GM23248 (cell line): Measurements from ENCODE around the gene SPOPL. TPM values are rescaled to one million over a fixed set of nuclear protein-coding genes. Genes with fewer than 3 reads are reported as not detected.

ENCODE experiments used
- DNase-seq: peaks from one replicate; pipeline ENCODE4 v3.0.0-alpha.2; 2015
- H2AFZ ChIP-seq: fragments of 200-600 bp; sonication (generic); 2 replicates; pipeline ENCODE4 v1.6.1; 2016; ENCODE audit warnings: antibody characterized with exemption
- H3F3A ChIP-seq: fragments of 200-600 bp; sonication (generic); 2 replicates; pipeline ENCODE4 v1.6.1; 2016; ENCODE audit warnings: mild to moderate bottlenecking, antibody characterized with exemption, mixed run types; ENCODE audit not compliant: insufficient read depth
- H3K27ac ChIP-seq: fragments of 200-600 bp; sonication (generic); 2 replicates; pipeline ENCODE4 v1.5.1; 2016; ENCODE audit warnings: mild to moderate bottlenecking
- H3K27me3 ChIP-seq: fragments of 200-600 bp; sonication (generic); replicated peaks from 2 replicates; pipeline ENCODE4 v1.6.1; 2016; ENCODE audit warnings: mild to moderate bottlenecking; ENCODE audit not compliant: insufficient read depth
- H3K36me3 ChIP-seq: fragments of 200-600 bp; sonication (generic); 2 replicates; pipeline ENCODE4 v1.6.1; 2016; ENCODE audit warnings: low read depth, mild to moderate bottlenecking
- H3K4me1 ChIP-seq: fragments of 200-600 bp; sonication (generic); 2 replicates; pipeline ENCODE4 v1.6.1; 2016; ENCODE audit warnings: mild to moderate bottlenecking; ENCODE audit not compliant: insufficient read depth
- H3K4me2 ChIP-seq: fragments of 200-600 bp; sonication (generic); one replicate; pipeline ENCODE4 v1.6.1; 2016; ENCODE audit warnings: mild to moderate bottlenecking; ENCODE audit not compliant: unreplicated experiment
- H3K4me3 ChIP-seq: fragments of 200-600 bp; sonication (generic); 2 replicates; pipeline ENCODE4 v1.5.1; 2016; ENCODE audit warnings: mild to moderate bottlenecking
- H3K79me2 ChIP-seq: fragments of 200-600 bp; sonication (generic); 2 replicates; pipeline ENCODE4 v1.6.1; 2016; ENCODE audit warnings: mild to moderate bottlenecking; ENCODE audit not compliant: insufficient read depth
- H3K9ac ChIP-seq: fragments of 200-600 bp; sonication (generic); 2 replicates; pipeline ENCODE4 v1.6.1; 2016; ENCODE audit warnings: mild to moderate bottlenecking
- H3K9me2 ChIP-seq: fragments of 200-600 bp; sonication (generic); 2 replicates; pipeline ENCODE4 v1.6.1; 2016; ENCODE audit warnings: mixed run types, mild to moderate bottlenecking, moderate library complexity; ENCODE audit not compliant: insufficient read depth
- H3K9me3 ChIP-seq: fragments of 200-600 bp; sonication (generic); one replicate; pipeline ENCODE4 v1.6.1; 2017; ENCODE audit warnings: low read depth
- H4K20me1 ChIP-seq: fragments of 200-600 bp; sonication (generic); 2 replicates; pipeline ENCODE4 v1.6.0; 2016; ENCODE audit not compliant: insufficient read depth
- EZH2 ChIP-seq: fragments of 200-600 bp; sonication (generic); IDR thresholded peaks from 2 replicates; pipeline ENCODE4 v1.6.1; 2018; ENCODE audit warnings: antibody characterized with exemption, mild to moderate bottlenecking; ENCODE audit not compliant: insufficient read depth, poor library complexity, severe bottlenecking
- EZH2phosphoT487 ChIP-seq: fragments of 200-600 bp; sonication (generic); IDR thresholded peaks from 2 replicates; pipeline ENCODE4 v1.6.1; 2018; ENCODE audit warnings: antibody characterized with exemption, moderate library complexity, mild to moderate bottlenecking, low read depth; ENCODE audit not compliant: insufficient read depth
- WGBS, 2 experiments: methylation state at CpG; one replicate each; pipeline ENCODE4 v1.1.6; 2015 to 2017; ENCODE audit warnings: low lambda C conversion rate in 2 of 2, low coverage in 1 of 2; ENCODE audit errors: missing lambda C conversion rate in 2 of 2; 5-methylcytosine and 5-hydroxymethylcytosine counted together
- in situ Hi-C: fragments of 300-500 bp; cut with MboI; formaldehyde crosslinking; loops from 2 replicates; pipeline ENCODE4 v1.15.0; 2020
- polyA plus RNA-seq: library from polyadenylated mRNA; unstranded; fragments of >200 nt; fragmentation: Nextera tagmentation; extraction: Ambion mirVana; gene quantifications from 2 replicates; pipeline ENCODE4 v1.2.1, GENCODE V29; 2016
- total RNA-seq: library from RNA; depleted of rRNA; stranded (reverse); fragments of >200 nt; shearing (Covaris generic); gene quantifications from 2 replicates; pipeline ENCODE4 v1.2.3, GENCODE V29; 2014

Gene SPOPL
- total and polyA plus RNA-seq, 2 experiments from 2014 or later, result 3.6 to 12.0 TPM

DNA sequence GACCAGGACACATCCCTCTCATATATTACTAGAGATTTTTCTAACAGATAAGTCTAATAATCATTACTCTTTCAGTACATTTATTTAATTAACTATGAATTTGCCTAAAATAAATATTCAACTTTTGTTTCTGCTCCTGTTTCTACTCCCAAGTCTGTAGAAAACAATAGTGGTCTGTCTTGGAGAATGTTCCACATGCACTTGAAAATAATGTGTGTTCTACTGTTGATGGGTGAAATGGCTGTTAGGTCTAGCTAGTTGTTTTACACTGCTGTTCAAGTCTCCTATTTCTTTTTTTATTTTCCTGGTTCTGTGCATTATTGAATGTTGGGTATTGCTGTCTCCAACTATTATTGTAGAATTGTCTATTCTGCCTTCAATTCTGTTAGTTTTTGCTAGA lies 47.2 kb downstream of the SPOPL start:
- DNase-seq, result no peak
- no peaks in the 10 kb centered on the region for H3K9me2 ChIP-seq
- no peaks in the 10 kb centered on the region for H3K4me1 ChIP-seq
- H3K4me2 ChIP-seq, result no peak overlapping the region
- no peaks in the 10 kb centered on the region for H3K27me3 ChIP-seq
- 0 out of 2 replicates have a peak, but pooled peaks cover 3% of the 10 kb centered on the region for H4K20me1 ChIP-seq
- H2AFZ ChIP-seq, result no peak overlapping the region
- H3K36me3 ChIP-seq, result peaks cover 7% of the 10 kb centered on the region; the same call in 1 of the 2 replicates
- no peak overlapping the region for H3K4me3 ChIP-seq
- in situ Hi-C loops, result no loop called here
- peaks cover 3% of the 10 kb centered on the region for H3K9me3 ChIP-seq
- no peak for TF ChIP-seq EZH2phosphoT487
- no peak for TF ChIP-seq EZH2
- peaks cover 52% of the 10 kb centered on the region for H3K79me2 ChIP-seq
- no peaks in the 10 kb centered on the region for H3F3A ChIP-seq
- H3K27ac ChIP-seq, result no peak overlapping the region
- no peak overlapping the region for H3K9ac ChIP-seq

DNA sequence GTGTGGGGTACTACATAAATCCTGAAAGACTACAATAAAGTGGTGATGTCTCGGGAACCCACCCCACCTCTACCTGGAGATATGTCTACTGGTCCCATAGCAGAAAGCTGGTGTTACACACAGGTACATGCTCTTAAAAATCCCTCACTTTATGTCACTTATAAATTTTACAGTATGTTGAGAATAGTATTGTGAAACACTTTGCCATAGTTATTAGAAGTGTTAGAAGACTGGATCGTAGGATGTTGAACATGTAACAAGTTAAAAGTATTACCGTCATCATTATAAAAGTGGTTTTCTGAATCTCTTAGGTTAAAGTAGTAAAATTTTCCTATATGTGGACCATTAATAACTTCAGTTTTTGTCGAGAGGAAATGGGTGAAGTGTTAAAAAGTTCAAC lies 48.6 kb downstream of the SPOPL start:
- Histone ChIP-seq H3K4me1 (no peaks in the 10 kb centered on the region), H3K4me3 (no peak overlapping the region), H3K79me2 (peaks cover 45% of the 10 kb centered on the region), H3K36me3 (peaks cover 8% of the 10 kb centered on the region; the same call in 1 of the 2 replicates), H3K27ac (no peak overlapping the region), H4K20me1 (0 out of 2 replicates have a peak, but pooled peaks cover 3% of the 10 kb centered on the region), H2AFZ (no peak overlapping the region), H3K4me2 (no peak overlapping the region), H3K9ac (no peak overlapping the region), H3K9me2 (no peaks in the 10 kb centered on the region), H3F3A (no peaks in the 10 kb centered on the region), H3K27me3 (no peaks in the 10 kb centered on the region), H3K9me3 (peaks cover 3% of the 10 kb centered on the region)
- in situ Hi-C loops, result no loop called here
- no peak for TF ChIP-seq EZH2
- TF ChIP-seq EZH2phosphoT487, result no peak
- DNase-seq, result no peak
- 86 to 87% methylated on average over 4 of the region's 4 CpGs for WGBS, 2 experiments

- H3K27ac ChIP-seq, result no peak overlapping the region
- no peaks in the 10 kb centered on the region for H3F3A ChIP-seq
- H2AFZ ChIP-seq, result no peak overlapping the region
- H3K4me1 ChIP-seq, result no peaks in the 10 kb centered on the region
- TF ChIP-seq EZH2 (no peak), EZH2phosphoT487 (no peak)
- H3K4me3 ChIP-seq, result no peak overlapping the region
- H3K79me2 ChIP-seq, result peaks cover 39% of the 10 kb centered on the region
- H3K9me2 ChIP-seq, result no peaks in the 10 kb centered on the region
- no peak for DNase-seq
- no peaks in the 10 kb centered on the region for H3K27me3 ChIP-seq
- H3K9me3 ChIP-seq, result peaks cover 3% of the 10 kb centered on the region
- 0 out of 2 replicates have a peak, but pooled peaks cover 3% of the 10 kb centered on the region for H4K20me1 ChIP-seq
- in situ Hi-C loops, result no loop called here
- WGBS, 2 experiments, result 80 to 85% methylated on average over 3 of the region's 3 CpGs
- H3K36me3 ChIP-seq, result peaks cover 13% of the 10 kb centered on the region; the same call in 1 of the 2 replicates
- H3K9ac ChIP-seq, result no peak overlapping the region
- no peak overlapping the region for H3K4me2 ChIP-seq
Measured at GRCh38 chr2:138550670-138551287, 49.2 kb downstream of the SPOPL start.

GRCh38 chr2:138554123-138554522 lies 52.6 kb downstream of the SPOPL start:
- Histone ChIP-seq H4K20me1 (no peaks in the 10 kb centered on the region), H3K27me3 (no peaks in the 10 kb centered on the region), H3K4me1 (no peaks in the 10 kb centered on the region), H3K9ac (no peak overlapping the region), H3K9me3 (peaks cover 3% of the 10 kb centered on the region), H2AFZ (no peak overlapping the region), H3F3A (no peaks in the 10 kb centered on the region), H3K4me3 (no peak overlapping the region), H3K4me2 (no peak overlapping the region), H3K79me2 (peaks cover 11% of the 10 kb centered on the region), H3K36me3 (peaks cover 15% of the 10 kb centered on the region; the same call in 1 of the 2 replicates), H3K9me2 (no peaks in the 10 kb centered on the region), H3K27ac (no peak overlapping the region)
- WGBS, 2 experiments, result 94 to 97% methylated on average over 3 of the region's 3 CpGs
- no peak for DNase-seq
- no peak for TF ChIP-seq EZH2
- no peak for TF ChIP-seq EZH2phosphoT487
- in situ Hi-C loops, result no loop called here
